Stimulated activated CD4-positive, alpha-beta T cell treated with anti-CD3 and anti-CD28 coated beads, Interleukin-4, amount 100 ng/mL, for 4 hours (primary cell): Measurements from ENCODE around the gene VCY.
"Not testable (repeated sequence)": the region's sequence is repeated elsewhere in the genome, so short reads cannot be mapped to it uniquely, and the experiment has no call there.

Source experiments
- DNase-seq, 2 experiments: peaks; one replicate each; pipeline ENCODE4 v3.0.0-alpha.2; 2020

Gene VCY

DNA sequence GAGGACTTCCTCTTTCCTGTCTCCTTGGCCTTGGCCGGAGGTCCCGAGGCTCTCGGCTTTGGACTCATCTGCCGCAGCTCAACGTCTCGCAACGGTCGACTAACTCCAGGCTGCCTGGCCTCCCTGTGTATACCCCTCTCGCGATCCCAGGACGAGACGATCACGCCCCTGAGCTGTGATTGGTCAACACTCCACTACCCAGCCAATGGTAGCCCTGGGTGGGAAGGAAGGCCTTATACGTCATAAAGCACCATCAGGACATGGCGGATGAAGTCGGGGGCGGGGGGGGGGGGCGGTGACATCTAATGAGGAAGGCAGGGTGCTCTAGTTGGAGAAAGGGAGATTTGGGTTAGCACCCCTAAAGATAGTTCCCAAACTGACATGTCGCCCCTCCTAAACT lies at the start of gene VCY:
Gene VCY, minus strand, starts transcription at position 101 of the 400 bp plus-strand sequence. Its CDS starts 33 bp downstream, at position 68.
- not testable (repeated sequence) for DNase-seq

DNA sequence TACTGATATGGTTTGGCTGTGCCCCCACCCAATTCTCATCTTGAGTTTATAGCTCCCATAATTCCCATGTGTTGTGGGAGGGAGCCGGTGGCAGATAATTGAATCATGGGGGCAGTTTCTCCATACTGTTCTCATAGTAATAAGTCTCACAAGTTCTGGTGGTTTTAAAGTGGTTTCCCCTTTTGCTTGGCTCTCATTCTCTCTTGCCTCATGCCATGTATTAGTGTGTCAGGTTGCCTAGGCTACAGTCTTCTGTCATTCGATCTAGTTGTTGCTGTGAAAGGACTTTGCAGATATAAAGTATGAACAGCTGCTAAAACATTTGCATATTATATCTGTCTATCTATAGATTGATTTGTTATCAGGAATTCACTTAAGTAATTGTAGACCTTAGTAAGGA lies 44.1 kb upstream of the VCY start:
- not testable (repeated sequence) for DNase-seq

DNA sequence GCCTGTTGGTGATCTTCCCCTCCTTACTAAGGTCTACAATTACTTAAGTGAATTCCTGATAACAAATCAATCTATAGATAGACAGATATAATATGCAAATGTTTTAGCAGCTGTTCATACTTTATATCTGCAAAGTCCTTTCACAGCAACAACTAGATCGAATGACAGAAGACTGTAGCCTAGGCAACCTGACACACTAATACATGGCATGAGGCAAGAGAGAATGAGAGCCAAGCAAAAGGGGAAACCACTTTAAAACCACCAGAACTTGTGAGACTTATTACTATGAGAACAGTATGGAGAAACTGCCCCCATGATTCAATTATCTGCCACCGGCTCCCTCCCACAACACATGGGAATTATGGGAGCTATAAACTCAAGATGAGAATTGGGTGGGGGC lies 25.6 kb upstream of the VCY start:
- not testable (repeated sequence) for DNase-seq

DNA sequence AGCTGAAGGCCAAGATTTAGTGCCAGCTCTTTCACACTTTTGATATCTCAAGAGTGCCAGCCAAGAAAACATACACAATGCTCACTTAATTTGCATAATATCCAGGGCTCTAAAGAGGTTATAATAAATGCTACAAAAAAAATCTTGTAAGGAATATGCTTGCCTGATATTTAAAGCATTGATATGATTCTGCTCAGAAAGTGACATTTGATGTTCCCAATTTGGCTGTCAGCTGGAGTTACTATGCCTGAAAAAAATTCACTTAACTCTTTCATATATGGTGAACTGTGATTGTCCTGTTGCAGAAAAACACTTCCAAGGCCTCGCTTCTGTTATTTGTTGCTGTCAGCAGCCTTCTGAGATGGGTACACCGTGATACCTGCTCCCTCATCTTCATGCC lies 43.9 kb downstream of the VCY start:
- DNase-seq: not testable (repeated sequence)
